SK-N-MC (cell line): ENCODE results near the gene MARS2.
"Not testable (repeated sequence)": the region's sequence is repeated elsewhere in the genome, so short reads cannot be mapped to it uniquely, and the experiment has no call there.

Source experiments
- EZH2 ChIP-seq: fragments of 200-600 bp; sonication (generic); IDR thresholded peaks from one replicate; pipeline ENCODE4 v1.6.1; 2017; ENCODE audit warnings: antibody characterized with exemption
- FOXP2 ChIP-seq: optimal IDR thresholded peaks from 2 replicates; pipeline ENCODE3; 2011; ENCODE audit warnings: mild to moderate bottlenecking, moderate library complexity; ENCODE audit not compliant: insufficient read depth; ENCODE audit errors: extremely low read length, control extremely low read depth
- POLR2AphosphoS5 ChIP-seq: IDR thresholded peaks from 2 replicates; pipeline ENCODE4 v1.6.1; 2012; ENCODE audit warnings: mild to moderate bottlenecking, low read depth, low read length, borderline replicate concordance

GRCh38 chr2:197728555-197729544 lies 23.7 kb downstream of the MARS2 start:
- TF ChIP-seq POLR2AphosphoS5, EZH2, FOXP2: not testable (repeated sequence)
